ENCODE measurements around the gene COBLL1.

GRCh38 chr2:164781394-164781793, 60.2 kb downstream of the COBLL1 start:
- TF ChIP-seq TCF12 (IDR thresholded peaks at IDR 0.05; ENCODE audit: low read depth), result no peak
- TF ChIP-seq RAD21 (IDR thresholded peaks at IDR 0.05; ENCODE audit: low read depth), result no peak
- TF ChIP-seq REST (IDR thresholded peaks at IDR 0.05; ENCODE audit: low read depth), result no peak
- TF ChIP-seq FOXM1 (IDR thresholded peaks at IDR 0.05; ENCODE audit: borderline replicate concordance, low read depth), result no peak
- no peak for TF ChIP-seq CEBPB (IDR thresholded peaks at IDR 0.05)
- TF ChIP-seq YY1 (IDR thresholded peaks at IDR 0.05; ENCODE audit: low read depth), result no peak
- no peak for TF ChIP-seq ZBTB7A (IDR thresholded peaks at IDR 0.05; ENCODE audit: low read depth)
- TF ChIP-seq TAF1 (IDR thresholded peaks at IDR 0.05; ENCODE audit: low read depth), result no peak
- no peak for TF ChIP-seq NFIC (IDR thresholded peaks at IDR 0.05)
- no peak for TF ChIP-seq EP300 (IDR thresholded peaks at IDR 0.05; ENCODE audit: borderline replicate concordance)
- no peak for TF ChIP-seq MAX (IDR thresholded peaks at IDR 0.05)
- no peak for TF ChIP-seq EGR1 (IDR thresholded peaks at IDR 0.05)
- TF ChIP-seq TEAD4 (IDR thresholded peaks at IDR 0.05), result no peak
- no peak for TF ChIP-seq CREB1 (IDR thresholded peaks at IDR 0.05; ENCODE audit: low read depth)

All from Ishikawa (cell line).